Non-pigmented ciliary epithelial cell (primary cell): Measurements from ENCODE around the gene CAMK1G.

ENCODE experiments used
- DNase-seq: peaks from one replicate; pipeline ENCODE4 v3.0.0-alpha.2; 2010; ENCODE audit warnings: low read depth

Gene CAMK1G

DNA sequence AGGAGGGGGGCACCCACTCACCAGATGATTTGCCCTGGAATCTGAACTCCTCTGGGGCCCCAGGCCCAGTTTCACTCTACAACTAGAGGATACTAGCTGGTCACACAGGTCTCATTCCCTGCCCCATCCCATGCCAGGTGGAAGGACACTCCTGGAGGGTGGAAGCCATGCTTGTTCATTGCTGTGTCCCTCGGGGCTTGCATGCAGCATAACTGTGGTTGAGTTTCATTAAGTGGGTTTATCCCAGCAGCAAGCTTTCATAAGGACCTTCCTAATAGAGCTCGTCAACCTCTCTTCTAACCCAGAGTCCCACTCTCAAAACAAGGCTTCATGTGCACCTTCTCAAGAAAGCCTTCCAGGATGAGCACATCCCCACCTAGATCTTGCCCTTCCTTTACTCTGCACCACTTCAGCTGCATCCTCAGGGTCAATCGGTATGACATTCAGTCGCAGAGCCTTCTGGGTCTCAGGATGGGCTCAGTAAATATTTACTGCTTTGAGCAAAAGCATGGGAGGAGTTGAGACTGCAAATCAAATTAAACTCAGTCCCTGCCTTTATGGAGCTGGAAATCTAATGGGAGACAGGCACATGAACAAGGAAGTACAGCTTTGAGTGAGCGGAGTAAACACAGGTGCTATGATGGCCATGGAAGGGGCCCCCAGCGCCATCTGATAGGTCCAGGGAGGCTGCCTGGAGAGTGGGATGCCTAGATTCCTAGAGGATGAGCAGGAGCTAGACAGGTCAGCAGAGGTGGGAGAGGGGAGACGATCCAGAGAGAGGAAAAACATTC, 36.4 kb downstream of the CAMK1G start:
- DNase-seq: no peak

DNA sequence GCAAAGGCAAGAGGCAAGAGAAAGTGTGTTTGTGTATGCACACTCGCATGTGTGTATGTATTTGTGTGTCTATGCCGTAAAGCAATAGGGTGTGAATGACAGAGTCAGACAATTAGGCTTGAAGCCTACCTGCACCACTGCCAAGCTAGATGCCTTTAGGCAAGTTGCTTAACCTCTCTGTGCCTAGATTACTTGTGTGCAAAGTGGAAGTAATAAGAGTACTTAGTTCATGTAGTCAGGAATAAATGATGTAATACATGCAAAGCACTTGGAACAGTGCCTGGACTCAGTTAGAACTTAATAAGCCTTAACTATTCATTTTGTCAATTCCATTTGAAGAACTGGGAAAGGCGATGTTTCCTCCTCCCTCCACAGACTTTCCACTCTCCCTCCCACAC, 37.0 kb downstream of the CAMK1G start:
- DNase-seq: no peak

DNA sequence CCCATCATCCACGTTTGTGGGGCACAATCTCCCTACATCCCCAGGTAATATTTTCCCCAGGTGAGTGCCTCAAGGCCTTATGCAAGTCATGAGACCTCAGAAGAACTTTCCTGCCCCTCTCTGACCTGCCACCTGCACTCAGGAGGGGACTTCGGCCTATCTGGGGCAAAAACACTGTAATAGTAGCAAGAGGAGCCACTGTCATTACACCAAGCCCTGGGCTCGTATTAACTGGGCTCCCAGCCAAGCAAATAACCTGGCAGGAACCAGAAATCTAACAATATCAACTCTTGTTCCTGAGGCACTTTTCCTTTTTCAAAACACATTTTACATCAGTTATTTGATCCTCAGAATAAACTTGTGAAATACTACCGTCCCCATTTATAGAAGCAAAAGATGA, 37.8 kb downstream of the CAMK1G start:
- DNase-seq: no peak

DNA sequence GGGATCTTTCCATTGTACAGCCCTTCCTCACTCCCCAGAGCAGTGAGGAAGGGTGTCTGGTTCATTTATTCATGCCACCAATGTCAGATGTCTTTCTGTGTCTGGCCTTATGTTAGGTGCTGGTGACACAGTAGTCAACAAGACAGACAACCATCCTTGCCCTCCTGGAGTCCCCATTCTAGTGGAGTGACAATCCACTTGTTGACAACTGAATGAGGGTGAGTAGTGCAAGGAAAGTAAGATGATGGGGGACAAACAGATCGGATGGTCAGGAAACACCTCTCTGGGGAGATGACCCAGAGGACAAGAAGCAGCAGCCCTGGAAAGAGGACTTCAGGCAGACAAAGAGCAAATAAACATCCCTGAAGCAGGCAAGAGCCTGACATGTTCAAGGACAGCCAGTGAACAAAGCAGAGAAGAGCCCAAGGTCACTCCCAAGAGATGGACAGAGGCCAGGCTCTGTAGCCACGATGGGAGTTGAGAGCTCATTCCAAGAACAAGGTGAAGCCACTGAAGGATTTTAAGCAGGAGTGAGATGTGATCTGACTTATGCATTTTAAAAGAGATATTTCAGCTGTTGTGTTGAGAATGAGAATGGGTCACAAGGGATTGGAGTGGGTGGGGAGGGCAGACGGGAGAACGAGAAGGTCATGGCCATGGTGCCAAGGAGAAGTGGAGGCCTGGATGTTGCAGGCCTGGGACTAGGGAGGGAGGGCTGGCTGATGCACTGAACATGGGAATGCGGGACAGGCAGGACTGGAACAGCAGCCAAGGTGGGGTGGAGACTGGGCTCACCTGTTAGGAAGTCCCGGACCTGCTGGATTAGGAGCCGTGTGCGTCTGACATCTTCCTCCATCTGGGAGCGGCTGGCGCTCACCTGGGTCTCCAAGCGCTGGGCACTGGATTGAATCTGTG, 38.5 kb downstream of the CAMK1G start:
- no peak for DNase-seq

DNA sequence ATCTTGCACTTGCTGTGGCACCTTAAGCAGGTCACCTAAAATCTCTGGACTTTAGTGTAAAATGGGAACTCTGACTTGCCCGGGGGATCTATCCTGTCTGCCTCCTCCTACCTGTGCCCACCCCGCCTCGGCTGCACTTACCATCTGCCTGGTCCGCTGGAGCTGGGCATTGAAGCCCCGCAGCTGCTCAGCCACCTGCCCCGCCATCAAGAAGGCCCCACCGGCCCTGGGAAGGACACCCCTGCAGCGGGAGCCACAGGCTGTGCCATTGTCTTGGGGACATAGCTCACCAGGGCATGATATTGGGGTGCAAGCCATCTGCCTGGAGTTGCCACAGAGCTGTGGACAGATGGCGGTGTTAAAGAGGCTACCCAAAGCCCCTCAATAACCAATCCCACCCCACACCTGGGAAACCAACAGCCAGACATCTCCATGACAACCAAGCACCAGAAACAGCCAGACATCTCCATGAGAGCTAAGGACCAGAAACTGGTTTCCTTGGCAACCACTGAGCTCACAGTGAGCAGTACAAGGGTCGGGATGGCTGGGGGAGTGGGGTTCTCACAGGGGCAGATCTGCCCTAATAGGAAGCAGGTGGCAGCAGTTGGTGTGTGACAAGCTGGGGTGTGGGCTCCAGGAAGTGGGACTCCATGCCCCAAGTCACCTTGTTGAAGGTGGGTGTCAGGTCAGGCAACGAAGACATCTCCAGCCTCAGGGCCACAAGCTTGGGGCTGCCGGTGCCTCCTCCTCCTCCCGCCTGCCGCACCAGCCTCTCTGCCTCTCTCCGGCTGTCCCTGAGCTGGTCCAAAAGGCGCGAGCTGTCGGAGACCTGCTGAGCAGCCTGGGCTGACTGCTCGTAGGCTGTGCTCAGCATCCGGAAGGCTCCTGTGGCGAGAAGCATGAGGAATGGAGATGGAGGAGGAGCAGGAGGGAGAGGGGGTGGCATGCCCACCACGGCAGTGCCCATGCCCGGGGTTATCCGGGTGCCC, 39.6 kb downstream of the CAMK1G start:
- DNase-seq: no peak

DNA sequence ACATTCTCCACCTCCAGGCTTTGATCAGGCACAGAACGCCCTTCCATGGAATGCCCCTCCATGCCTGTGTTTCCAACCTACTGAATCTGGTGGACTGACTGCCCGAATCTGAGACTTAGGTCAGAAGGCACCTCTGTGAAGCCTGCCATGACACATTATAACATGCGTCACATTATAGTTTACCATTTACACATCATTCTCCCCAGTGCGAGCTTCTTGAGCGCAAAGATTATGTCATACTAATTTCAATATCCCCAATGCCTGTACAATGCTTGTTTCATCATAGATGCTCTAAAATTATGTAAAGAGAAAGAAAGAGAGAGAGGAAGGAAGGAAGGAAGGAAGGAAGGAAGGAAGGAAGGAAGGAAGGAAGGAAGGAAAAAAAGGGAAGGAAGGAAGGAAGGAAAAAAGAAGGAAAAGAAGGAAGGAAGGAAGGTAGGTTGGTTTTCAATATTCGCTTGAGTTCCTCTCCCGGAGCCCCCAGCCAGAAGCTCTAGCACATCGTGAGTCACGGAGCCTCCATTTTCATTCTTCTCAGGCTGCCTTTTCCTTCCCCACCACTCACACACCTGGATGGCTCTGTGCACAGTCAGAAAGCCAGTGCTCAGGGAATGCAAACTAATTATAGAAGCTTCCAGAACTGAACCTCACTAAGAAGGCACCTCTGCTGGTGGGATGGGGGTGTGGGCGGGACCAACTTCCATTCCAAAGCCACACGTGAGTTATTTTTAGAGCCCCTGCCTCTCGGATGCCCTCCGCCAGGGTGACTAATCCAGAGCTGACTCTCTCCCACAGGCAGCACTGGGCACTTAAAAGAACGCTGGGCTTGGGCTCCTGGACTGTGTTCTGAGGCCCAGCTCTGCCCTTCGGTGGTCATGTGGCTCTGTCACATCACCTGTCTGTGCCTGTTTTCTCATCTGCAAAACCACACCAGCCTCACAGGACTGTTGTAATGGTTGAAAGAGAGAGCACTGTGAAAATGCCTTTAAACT, 41.3 kb downstream of the CAMK1G start:
- DNase-seq: no peak

DNA sequence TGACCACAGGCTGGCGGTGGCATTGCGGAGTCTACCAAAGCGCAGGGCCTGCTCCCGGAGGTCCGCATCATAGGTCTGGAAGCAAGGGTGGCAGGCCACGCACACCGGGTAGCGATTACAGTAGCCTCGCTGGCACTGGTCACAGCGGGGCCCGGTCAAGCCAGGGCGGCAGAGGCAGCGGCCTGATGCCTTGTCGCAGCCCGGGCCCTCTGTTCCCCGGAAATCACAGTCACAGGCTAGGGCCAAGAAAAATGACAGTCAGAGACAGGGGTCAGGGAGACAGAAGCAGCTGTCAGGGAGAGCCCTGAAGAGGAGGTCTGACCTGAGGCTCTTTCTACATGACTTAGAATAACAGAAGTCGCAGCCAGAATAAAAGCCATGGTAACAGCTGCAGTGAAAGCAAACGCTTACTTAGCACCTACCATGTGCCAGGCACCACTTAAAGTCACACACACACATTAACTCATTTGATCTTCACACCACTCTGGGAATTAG, 42.3 kb downstream of the CAMK1G start:
- DNase-seq: no peak

DNA sequence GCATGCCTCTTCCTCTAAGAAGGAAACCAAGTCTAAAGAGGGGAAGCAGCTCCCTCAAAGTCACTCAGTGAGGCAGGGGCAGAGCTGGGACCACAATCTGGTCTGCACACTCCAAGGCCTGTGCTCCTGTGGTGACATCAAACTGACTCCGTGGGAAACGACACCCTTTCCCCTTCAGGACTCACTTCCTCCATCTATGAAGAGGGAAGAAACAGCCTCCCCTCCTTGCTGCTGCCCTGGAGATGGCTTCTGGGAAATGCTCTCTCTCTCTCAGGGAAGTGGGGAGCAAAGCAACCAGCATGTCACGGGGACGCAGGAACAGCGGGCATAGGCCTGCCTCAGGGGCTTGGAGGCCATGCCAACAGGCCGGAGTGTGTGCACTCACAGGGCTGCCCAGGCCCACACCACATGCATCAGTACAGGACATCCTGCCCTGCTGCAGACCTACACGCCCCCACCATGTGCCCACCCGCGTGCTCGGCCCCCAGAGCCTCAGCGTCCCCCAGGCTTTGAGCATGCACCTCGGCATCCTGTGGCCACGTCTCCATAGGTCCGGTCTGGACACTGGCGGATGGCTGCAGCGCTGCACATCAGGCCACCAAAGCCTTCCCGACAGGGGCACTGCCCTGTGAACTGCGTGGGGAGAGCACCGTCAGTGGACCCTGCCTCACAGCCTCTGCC, 43.0 kb downstream of the CAMK1G start:
- DNase-seq: no peak

DNA sequence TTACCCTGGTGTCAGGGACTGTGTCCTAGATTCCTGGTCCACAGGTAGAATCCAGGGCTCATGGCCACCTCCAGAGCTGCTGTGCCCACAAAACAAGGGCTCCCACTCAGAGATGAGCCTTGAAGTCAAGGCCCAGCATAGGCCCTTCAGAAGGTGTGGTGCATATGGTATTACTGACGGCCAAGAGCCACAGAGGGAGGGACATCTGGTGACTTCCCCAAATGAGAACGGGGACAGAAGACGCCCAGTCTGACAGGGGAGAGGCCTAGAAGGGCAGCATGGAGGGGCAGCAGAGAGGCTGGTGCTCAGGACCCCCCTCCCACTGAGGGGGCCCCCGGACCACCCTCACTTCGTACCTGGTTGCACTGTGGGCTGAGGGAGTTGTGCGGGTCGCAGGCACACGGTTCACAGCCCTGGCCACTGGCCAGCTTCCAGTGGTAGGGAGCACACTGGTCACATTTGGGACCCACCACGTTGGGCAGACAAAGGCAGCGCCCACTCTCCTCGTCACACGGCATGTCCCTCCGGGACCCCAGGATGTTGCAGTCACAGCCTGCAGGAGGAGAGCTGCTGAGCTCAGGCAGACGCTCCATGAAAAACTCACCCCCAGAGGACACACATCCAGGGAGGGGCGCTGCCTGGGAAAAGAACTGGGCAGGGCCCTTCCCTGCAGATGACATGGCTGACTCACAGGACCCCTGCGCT, 43.7 kb downstream of the CAMK1G start:
- DNase-seq: no peak

DNA sequence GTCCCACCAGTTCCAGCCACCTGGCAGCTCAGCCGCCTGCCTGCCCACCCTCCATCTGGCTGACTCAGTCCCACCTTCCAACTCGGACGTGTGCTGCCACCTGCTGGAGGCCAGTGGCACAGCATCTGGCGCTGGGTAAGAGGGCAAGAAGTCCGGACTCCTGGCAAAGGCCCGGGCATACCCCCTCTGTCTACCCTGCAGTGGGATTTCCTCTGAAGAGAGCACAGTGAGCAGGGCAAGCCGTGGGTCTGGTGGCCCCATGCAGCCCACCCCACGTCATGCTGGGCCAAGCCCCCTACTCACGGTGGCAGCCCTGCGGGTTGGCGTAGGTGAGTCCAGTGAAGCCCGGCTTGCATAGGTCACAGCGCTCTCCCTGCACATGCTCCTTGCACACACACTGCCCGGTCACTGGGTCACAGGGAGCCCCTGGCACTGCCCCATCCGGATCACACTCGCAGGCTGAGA, 44.2 kb downstream of the CAMK1G start:
- no peak for DNase-seq

DNA sequence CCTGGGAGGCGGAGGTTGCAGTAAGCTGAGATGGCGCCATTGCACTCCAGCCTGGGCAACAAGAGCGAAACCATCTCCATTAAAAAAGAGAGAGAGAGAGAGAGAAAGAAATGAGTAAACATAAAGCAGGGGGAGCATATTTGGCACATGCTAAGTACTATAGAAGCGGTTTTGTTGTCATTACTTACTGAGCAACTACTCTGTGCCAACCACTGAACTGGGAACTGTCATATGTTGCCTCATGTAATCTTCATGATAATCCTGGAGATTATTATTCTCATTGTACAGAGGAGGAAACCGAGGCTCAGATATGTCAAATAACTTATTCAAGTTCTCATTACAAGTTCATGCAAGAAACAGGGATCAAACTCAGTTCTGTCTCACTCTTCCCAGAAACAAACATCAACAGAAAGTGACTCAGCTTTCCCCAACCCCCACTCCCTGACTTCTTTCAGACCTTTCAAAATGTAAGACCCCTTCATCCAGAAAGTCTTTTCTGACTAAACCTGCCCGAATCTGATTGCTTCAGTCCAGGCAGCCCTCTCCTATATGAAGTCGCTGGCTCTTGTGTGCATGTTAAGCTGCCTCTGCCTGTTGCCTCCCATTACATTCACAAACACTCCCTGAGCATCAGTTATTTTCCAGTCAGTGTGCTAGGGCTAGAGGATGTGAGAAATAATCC, 45.2 kb downstream of the CAMK1G start:
- no peak for DNase-seq

DNA sequence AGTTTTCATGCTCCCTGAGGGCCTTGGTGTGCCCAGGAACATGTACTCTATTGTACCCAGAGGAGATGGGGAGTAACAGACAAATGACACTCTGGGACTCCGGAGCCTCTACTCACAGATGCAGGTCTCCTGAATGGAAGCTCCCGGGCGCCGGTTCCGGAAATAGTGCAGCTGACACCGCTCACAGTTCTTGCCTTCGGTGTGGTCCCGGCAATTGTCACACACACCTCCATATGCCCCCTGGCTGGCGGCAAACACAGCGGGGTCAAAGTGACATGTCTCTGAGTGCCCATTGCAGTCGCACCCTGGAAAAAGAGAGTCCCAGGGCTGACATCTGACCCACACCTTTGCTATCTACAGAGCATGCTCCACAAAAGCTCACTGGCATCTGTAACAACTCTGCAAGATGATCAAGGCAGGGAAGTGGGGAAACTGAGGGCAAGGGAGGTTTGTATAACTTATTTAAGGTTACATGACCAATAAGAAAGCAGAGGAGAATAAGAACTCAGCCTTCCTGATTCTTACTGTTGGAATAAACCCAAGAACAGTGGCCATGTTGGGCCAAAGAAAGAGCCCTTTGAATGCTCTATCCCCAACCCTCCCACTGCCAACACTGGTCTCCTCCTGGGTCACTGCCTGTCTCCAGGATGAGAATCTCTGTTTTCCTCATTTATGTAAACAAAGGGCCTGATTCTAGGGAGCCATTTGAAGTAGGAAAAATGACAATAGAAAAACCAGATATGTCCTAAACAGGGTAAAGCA, 46.3 kb downstream of the CAMK1G start:
- DNase-seq: no peak

DNA sequence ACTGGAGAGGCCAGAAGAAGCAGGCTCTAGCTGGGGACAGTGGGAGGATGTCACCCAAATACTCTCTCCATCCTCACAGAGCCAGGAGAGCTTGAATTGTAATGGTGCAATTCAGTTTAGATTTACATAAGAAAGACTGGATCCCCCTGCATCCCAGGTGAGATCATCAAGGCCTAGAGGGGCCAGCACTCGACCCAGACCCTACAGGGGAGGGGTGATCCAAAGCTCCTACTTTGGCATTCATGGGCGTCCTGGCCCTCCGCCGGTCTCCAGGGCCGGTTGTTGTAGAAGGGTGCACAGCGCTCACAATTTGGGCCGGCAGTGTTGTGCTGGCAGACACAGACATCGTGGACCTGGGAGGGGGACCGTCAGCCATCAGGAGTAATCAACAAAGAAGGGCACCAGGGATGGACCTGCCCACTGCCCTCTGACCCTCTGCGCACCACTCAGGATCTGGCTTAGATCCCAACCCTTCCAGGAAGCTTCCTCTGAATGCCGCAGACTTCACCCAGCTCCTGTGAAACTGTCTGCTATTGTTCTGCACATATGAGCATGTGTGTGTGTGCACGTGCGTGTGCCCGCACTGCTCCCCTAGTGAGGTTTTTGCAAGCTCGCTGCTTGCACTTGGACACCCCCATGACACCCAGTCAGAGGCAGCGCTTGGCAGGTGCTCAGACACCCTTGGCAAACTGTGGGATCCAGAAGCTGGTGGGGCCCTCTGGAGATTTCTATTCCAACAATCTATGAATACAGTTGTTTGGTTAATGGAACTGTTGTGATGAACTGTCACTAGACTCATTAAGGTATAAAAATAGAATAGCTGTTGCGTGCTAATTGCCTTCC, 47.1 kb downstream of the CAMK1G start:
- DNase-seq: no peak

DNA sequence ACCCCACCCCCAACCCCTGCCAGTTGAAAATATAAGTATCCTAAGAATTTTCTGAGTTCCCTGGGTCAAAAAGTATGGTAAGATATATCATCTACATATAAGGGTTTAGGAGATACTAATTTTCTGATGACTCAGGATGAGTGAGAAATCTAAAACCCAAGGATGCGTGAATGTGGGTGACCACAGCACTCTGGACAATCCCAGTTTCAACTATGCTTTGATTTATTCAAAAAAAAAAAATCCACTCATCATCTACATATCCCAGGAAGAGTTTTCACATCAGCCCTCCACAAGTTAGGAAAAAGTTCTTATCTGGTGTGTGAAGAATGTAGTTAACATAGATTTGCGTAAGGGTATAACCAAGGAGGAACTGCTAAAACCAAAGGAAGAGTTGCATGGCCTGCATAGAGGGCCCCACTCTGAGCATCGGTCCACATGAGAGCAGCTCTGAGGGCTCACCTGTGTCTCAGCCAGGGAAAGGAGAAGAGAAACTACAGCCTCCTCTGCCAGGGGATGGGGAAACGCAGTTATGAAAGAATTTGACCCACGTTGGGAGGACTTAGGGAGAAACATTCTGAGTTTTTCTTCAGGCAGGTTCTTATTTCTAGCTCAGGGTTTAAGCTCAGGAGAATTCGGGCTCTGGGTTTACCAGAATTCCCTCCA, 50.0 kb downstream of the CAMK1G start:
- no peak for DNase-seq

DNA sequence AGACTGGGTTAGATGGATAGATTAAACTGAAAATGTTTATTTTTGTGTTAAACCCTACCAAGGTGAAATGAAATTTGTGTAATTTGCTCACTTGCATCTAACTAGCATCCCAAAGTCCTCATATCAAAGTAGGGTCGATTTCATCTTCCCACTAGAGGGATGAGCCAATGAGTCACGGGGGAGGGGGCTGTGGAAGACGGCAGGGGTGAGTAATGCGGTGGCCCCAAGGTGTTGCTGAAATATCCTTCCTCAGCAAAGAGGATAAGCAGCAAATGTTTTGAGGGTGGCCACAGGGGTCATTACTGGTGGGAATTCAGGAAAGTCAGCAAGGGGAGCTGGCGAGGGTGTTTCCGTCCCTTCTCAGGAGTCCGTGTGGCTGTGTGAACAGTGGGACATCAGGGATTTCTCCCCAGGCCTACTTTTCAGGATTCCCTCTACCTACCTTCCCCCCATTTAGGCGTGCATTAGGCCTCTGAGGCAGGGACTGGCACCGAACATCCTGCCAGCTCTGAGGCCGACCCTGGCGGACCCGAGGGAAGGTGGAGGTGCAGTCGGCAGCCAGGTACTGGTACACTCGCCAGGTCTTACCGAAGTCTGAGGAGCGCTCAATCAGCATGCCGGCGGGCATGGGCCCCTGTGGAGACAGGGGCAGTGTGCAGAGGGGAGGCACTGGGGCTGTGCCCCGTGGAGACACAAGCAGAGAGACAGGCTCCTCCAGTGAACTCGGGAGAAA, 50.7 kb downstream of the CAMK1G start:
- DNase-seq: no peak

DNA sequence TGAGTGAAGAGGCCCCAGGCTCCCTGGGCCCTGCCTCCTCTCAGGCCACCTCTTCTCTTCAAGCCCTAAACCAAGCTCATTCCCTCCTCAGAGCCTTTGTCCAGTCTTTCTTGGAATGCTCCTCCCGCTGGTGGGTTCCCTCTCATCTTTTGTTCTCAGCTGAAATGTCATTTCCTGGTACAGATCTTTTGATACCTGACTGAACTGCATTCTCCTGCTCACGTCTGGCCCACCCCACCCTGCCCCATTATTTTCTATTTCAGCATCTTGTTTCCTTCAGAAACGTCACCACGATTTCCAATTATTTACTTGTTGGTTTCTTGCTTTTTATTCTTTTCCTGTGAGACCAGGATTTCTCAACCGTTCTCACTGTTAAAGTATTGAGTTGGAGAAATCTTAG, 52.3 kb downstream of the CAMK1G start:
- DNase-seq: no peak
